OCI-LY3 (cell line): ENCODE data around the gene GDF15.

Experiments used
- H2AFZ ChIP-seq: fragments of 200-600, 300-600 bp; shearing (Covaris generic); 2 replicates; pipeline ENCODE4 v1.6.0; 2014; ENCODE audit warnings: antibody characterized with exemption, low read depth, low read length
- H3K27ac ChIP-seq: fragments of 200-600, 300-600 bp; sonication (generic); 2 replicates; pipeline ENCODE4 v1.5.1; 2014; ENCODE audit warnings: mild to moderate bottlenecking, low read length, moderate library complexity, mixed read lengths
- H3K27me3 ChIP-seq: fragments of 200-600, 300-600 bp; sonication (generic); 2 replicates; pipeline ENCODE4 v1.6.1; 2014; ENCODE audit warnings: low read depth, low read length, mixed read lengths
- H3K36me3 ChIP-seq: fragments of 200-600, 300-600 bp; sonication (generic); replicated peaks from 2 replicates; pipeline ENCODE3; 2014; ENCODE audit warnings: low read depth, low read length, mixed read lengths
- H3K4me1 ChIP-seq: fragments of 300-600, 200-600 bp; sonication (generic); 2 replicates; pipeline ENCODE4 v1.6.1; 2014; ENCODE audit warnings: low read length, mixed read lengths
- H3K4me2 ChIP-seq: fragments of 200-600, 300-600 bp; sonication (generic); 2 replicates; pipeline ENCODE4 v1.6.1; 2014; ENCODE audit warnings: low read length, mixed read lengths
- H3K4me3 ChIP-seq: fragments of 300-600, 200-600 bp; sonication (generic); 2 replicates; pipeline ENCODE4 v1.5.1; 2014; ENCODE audit warnings: antibody characterized with exemption, mild to moderate bottlenecking, low read length, moderate library complexity
- H3K79me2 ChIP-seq: fragments of 300-600, 200-600 bp; shearing (Covaris generic); 2 replicates; pipeline ENCODE4 v1.6.1; 2014; ENCODE audit warnings: mild to moderate bottlenecking, low read length, mixed read lengths
- H3K9ac ChIP-seq: fragments of 300-600, 200-600 bp; shearing (Covaris generic); 2 replicates; pipeline ENCODE4 v1.6.0; 2014; ENCODE audit warnings: mild to moderate bottlenecking, low read length, moderate library complexity
- H3K9me3 ChIP-seq: fragments of 200-600, 300-600 bp; shearing (Covaris generic); 2 replicates; pipeline ENCODE4 v1.6.1; 2014; ENCODE audit warnings: low read length, mixed read lengths; ENCODE audit not compliant: insufficient read depth
- H4K20me1 ChIP-seq: fragments of 200-600, 300-600 bp; sonication (generic); 2 replicates; pipeline ENCODE4 v1.6.1; 2016; ENCODE audit warnings: low read length, mixed read lengths; ENCODE audit not compliant: insufficient read depth
- EZH2phosphoT487 ChIP-seq: fragments of 200-600 bp; shearing (Covaris generic); IDR thresholded peaks from 2 replicates; pipeline ENCODE4 v1.6.1; 2018; ENCODE audit warnings: antibody characterized with exemption, mixed run types, low read depth
- TF ChIP-seq, protein P1 (sequence below): fragments of 200-600, 300-600 bp; sonication (generic); IDR thresholded peaks from 2 replicates; pipeline ENCODE4 v1.5.1; 2014; ENCODE audit warnings: antibody characterized with exemption, low read length, low read depth

Gene GDF15

DNA sequence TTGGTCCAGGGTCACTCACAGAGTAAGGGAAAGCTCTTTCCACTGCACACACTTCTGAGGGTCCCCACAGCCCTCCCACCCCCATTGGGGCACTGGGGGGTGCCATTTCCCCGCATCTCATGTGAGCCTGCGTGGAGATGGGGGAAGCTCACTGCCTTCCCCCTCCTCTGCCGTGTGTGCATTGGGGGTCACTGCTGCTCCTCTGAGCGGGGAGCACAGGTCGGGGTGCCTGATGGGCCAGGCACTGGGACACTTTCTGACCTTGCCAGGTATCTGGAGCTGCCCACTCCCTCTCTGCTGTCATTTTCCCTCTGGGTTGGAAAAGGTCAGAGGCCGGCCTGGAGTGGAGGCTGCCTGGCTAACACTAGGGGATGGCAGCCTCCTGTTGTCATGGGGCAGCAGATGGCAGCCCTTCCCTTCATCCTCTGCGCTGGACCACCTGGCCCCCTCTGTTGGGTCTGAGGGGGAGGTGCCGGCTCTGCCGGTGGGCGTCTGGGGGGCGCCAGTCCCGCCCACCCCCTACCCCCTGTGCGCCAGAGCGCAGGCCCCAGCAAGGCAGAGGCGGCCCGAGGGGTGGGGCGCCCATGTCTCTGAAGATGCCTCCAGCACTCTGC lies 42.3 kb downstream of the GDF15 start:
- peaks cover 2% of the 10 kb centered on the region for H3K36me3 ChIP-seq
- H3K27ac ChIP-seq: no peak overlapping the region
- H3K27me3 ChIP-seq: no peaks in the 10 kb centered on the region
- no peaks in the 10 kb centered on the region for H3K9me3 ChIP-seq
- peak overlapping the region; percentile 72 for H3K4me2 ChIP-seq
- peaks cover 26% of the 10 kb centered on the region for H3K4me1 ChIP-seq
- TF ChIP-seq, protein P1, sequence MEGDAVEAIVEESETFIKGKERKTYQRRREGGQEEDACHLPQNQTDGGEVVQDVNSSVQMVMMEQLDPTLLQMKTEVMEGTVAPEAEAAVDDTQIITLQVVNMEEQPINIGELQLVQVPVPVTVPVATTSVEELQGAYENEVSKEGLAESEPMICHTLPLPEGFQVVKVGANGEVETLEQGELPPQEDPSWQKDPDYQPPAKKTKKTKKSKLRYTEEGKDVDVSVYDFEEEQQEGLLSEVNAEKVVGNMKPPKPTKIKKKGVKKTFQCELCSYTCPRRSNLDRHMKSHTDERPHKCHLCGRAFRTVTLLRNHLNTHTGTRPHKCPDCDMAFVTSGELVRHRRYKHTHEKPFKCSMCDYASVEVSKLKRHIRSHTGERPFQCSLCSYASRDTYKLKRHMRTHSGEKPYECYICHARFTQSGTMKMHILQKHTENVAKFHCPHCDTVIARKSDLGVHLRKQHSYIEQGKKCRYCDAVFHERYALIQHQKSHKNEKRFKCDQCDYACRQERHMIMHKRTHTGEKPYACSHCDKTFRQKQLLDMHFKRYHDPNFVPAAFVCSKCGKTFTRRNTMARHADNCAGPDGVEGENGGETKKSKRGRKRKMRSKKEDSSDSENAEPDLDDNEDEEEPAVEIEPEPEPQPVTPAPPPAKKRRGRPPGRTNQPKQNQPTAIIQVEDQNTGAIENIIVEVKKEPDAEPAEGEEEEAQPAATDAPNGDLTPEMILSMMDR: no peak
- TF ChIP-seq EZH2phosphoT487: no peak
- H4K20me1 ChIP-seq: peaks cover 41% of the 10 kb centered on the region
- no peak overlapping the region for H2AFZ ChIP-seq
- no peak overlapping the region for H3K9ac ChIP-seq
- peak overlapping the region; percentile 70; the same call in 1 of the 2 replicates for H3K4me3 ChIP-seq
- H3K79me2 ChIP-seq: peaks cover 14% of the 10 kb centered on the region

DNA sequence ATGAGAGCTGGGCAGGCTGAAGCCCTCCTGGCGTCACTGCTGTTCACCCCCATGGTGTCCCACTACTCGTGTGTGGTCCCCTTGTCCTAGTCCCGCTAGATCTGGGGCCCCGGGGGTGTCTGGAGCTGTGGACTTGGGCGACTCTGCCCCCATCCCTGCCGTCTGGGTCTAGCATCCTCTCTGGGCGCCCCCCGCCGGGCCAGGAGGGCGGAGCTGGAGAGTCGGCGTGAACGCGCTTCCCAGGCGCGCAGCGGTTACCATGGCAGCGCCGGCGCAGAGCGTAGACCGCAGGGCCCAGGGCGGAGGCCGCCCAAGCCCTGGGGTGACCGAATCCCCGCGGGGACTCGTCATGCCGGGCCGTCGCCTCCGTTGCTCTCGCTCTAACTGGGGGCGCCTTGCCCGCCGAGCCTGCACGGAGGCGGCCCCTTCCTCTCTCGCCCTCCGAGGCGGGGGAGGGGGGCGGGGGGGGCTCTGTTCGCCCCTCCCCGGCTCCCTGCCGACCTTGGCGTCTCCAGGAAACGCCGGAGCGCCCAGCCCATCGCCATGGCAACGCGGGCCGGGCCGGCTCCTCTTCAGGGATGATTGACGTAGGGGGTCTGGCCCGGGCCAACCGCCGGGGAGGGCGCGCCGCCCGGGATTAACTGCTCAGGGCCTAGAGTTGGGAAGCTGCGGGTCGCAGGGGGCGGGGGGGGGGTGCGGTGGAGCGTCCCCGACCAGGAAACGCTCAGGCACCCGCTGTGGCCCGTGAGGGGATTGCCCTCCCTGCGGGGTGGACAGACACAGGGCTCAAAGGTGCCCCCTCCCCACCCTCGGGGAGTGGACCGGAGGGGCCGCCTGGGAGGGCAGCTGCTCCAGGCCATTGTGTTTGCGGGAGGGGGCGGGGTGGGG lies 43.1 kb downstream of the GDF15 start:
- peaks cover 2% of the 10 kb centered on the region for H3K36me3 ChIP-seq
- H3K27me3 ChIP-seq: no peaks in the 10 kb centered on the region
- H3K4me2 ChIP-seq: peak overlapping the region; percentile 72
- peak overlapping the region; percentile 25; the same call in 1 of the 2 replicates for H3K9ac ChIP-seq
- H4K20me1 ChIP-seq: peaks cover 36% of the 10 kb centered on the region
- H3K4me3 ChIP-seq: peak overlapping the region; percentile 70
- H3K27ac ChIP-seq: no peak overlapping the region
- H3K4me1 ChIP-seq: peaks cover 27% of the 10 kb centered on the region
- no peak overlapping the region for H2AFZ ChIP-seq
- peaks cover 6% of the 10 kb centered on the region; the same call in 1 of the 2 replicates for H3K79me2 ChIP-seq
- no peaks in the 10 kb centered on the region for H3K9me3 ChIP-seq
- no peak for TF ChIP-seq EZH2phosphoT487
- TF ChIP-seq, protein P1: peak; percentile 8; the same call in 1 of the 2 replicates

DNA sequence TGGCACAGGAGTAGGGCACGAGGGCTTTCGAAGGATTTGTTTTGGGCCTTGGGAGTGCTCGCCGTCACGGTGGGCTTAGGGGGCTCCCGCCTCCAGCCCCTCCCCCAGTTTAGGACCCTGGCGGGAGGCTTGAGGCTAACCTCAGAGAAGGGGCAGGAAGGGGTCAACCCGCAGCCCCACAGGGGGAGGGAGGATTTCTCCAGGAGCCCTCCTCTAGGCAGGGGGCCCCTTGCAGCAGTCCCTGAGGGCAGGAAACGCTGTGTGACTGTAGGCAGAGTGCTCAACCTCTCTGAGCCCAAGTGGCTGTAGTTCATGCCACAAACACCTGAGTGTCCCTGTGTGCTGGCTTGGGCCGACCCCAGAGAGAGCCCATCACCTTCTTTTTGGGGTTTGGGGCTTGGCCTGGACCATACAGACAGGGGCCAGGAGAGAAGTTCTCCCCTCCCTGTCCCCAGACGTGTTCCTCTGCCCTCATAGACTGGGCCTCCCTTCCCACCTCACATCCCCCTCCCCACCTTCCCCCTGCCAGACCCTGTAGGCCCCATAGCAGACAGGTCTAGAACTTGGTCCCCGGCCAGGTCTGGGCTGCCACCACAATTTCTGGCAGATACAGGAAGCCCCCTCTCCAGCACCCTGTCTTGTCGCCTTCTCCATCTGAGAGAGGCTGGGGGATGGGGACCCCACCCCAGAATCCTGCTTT lies 43.9 kb downstream of the GDF15 start:
- H4K20me1 ChIP-seq: peaks cover 36% of the 10 kb centered on the region
- H3K9ac ChIP-seq: peak overlapping the region; percentile 25; the same call in 1 of the 2 replicates
- no peak for TF ChIP-seq EZH2phosphoT487
- H3K27me3 ChIP-seq: no peaks in the 10 kb centered on the region
- H3K79me2 ChIP-seq: peaks cover 2% of the 10 kb centered on the region; the same call in 1 of the 2 replicates
- no peak overlapping the region for H2AFZ ChIP-seq
- no peaks in the 10 kb centered on the region for H3K9me3 ChIP-seq
- peak overlapping the region; percentile 72 for H3K4me2 ChIP-seq
- peaks cover 32% of the 10 kb centered on the region for H3K4me1 ChIP-seq
- peak overlapping the region; percentile 70 for H3K4me3 ChIP-seq
- H3K27ac ChIP-seq: no peak overlapping the region
- H3K36me3 ChIP-seq: peaks cover 2% of the 10 kb centered on the region

DNA sequence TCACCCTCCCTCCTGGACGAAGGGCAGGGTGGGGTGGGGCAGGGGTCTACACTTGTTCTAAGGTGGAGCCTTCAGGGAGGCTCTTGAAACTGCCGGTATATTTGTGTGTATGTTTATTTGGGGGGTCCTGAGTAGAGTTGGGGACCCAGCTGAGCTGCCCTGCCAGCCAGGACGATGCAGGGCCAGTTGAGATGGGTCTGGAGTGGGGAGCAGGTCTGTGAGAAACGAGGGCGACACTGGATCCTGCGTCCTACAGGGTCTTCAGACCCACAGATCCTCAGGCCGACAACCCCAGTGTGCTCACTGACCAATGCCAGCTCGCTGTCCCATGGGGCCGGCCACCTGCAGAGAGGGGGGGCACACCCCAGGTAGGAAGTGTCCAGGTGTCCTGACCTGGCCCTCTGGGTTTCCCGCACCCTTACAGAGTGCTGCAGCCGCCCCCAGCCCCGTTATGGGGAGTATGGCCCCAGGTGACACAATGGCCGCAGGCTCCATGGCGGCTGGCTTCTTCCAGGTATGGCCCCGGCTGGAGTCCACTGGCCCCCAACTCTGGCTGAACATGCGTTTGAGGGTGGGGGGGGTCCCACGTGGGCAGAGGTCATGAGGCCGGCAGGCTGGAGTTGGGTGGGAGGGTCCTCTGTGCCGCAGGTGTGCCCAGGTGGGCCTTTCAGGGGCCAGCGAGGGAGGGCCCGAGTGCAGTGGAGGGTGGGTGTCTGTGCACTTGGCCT lies 44.6 kb downstream of the GDF15 start:
- H3K9ac ChIP-seq: no peak overlapping the region
- H4K20me1 ChIP-seq: peaks cover 30% of the 10 kb centered on the region
- no peak overlapping the region for H3K27ac ChIP-seq
- no peak overlapping the region for H2AFZ ChIP-seq
- no peak overlapping the region for H3K4me2 ChIP-seq
- H3K4me3 ChIP-seq: no peak overlapping the region
- H3K36me3 ChIP-seq: peaks cover 3% of the 10 kb centered on the region
- H3K9me3 ChIP-seq: no peaks in the 10 kb centered on the region
- peaks cover 32% of the 10 kb centered on the region for H3K4me1 ChIP-seq
- H3K79me2 ChIP-seq: peaks cover 2% of the 10 kb centered on the region; the same call in 1 of the 2 replicates
- H3K27me3 ChIP-seq: no peaks in the 10 kb centered on the region
- TF ChIP-seq, protein P1: no peak
